Erythroblast (primary cell): Measurements from ENCODE around the gene MARK1.

Experiments
- DNase-seq, 2 experiments: peaks; one replicate each; lab custom pipeline; 2025; lab: John Stamatoyannopoulos, UW
- GATA1 ChIP-seq: IDR thresholded peaks from 2 replicates; pipeline ENCODE4 v1.6.1; 2011; ENCODE audit warnings: low read depth, mild to moderate bottlenecking, control low read depth, low read length, moderate library complexity
- POLR2A ChIP-seq: IDR thresholded peaks from 2 replicates; pipeline ENCODE4 v1.6.1; 2011; ENCODE audit warnings: mild to moderate bottlenecking, low read length

The MARK1 gene

DNA sequence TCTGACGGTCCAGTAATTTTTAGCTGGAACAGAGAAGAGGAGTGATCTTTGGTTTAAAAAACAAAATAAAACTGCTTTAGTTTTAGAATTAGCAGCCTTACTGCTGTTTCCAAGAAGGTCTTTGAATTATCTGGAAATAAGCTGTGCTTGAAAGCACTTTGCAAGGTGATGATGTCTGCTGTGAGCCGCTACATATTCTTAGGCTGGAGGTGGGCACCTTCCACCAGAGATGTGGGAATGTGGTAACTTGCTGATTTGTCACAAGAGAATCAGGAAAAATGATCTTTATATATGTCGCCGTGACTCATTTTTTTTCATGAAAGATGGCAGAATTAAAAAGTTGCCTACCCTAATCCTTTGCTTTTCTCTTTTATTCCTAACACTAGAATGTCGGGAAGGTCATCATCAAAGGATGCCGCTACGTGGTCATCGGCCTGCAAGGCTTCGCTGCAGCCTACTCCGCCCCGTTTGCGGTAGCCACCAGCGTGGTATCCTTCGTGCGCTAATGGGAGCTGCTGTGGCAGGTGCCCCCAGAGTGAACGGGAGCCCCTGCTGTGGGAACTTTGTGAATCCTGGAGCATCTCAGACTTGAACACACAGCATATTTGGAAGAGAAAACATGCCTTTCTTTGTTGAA is 168.4 kb downstream of the MARK1 start:
- TF ChIP-seq GATA1: no peak
- TF ChIP-seq POLR2A: no peak
- no peak for DNase-seq

DNA sequence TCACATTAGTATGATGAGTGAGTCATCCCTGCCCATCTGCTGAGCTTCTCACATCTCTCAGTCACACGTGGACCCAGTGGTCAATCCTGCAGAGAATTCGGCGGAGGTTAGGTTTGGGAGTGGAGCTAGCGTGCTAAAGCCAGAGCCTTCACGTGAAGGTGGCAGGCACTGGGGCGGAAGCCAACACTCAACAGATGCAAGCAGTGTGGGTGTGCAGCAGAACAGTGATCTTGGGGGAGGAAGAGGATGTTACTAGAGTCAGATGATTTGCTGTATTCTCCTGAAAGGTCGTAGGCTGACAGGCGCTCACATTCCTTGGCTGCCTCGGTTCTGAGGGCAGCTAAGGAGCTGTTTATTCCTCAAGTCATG is 168.9 kb downstream of the MARK1 start:
- DNase-seq: no peak
- TF ChIP-seq GATA1 (no peak), POLR2A (no peak)

DNA sequence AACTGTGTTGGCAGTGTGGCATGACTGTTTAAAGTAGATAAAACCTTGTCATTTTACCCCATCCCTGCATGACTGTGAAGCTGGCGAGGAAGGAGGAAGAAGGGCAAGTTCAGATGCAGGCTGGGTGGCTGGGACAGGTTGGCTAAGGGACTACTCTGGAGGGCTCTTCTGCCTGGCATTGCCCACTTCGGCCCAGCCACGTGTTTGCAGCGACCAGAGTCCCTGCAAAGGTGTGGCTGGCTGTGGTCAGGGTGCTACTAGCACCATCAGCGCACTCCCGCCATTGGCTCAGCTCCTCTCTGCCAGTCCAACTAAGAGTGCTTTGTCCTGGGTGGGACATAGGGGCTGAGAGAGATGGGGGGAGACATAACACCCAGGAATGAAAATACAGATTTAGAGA is 169.4 kb downstream of the MARK1 start:
- no peak for DNase-seq
- TF ChIP-seq POLR2A (no peak), GATA1 (no peak)

GRCh38 chr1:220698607-220699016 is 170.7 kb downstream of the MARK1 start:
- TF ChIP-seq POLR2A: no peak
- no peak for TF ChIP-seq GATA1
- DNase-seq: no peak

DNA sequence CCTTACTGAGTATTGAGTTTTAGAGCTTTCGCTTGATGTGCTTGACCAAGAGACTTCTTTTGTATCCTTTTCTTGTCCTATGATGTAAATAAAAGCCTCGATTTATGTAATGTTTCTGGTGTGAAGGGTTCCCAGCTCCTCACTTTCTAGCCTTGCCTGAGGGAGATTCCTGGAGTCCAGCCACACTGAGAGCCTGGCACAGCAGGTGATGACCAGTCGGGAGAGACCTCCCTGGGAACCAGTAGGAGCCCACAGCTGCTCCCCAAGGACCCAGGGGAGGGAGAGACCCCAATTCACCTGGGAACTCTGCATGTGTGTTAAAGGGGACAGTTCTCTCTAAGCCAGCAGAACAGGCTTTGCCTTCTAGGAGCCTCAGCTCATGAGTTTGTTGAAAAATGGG is 171.1 kb downstream of the MARK1 start:
- TF ChIP-seq GATA1 (no peak), POLR2A (no peak)
- DNase-seq: no peak

DNA sequence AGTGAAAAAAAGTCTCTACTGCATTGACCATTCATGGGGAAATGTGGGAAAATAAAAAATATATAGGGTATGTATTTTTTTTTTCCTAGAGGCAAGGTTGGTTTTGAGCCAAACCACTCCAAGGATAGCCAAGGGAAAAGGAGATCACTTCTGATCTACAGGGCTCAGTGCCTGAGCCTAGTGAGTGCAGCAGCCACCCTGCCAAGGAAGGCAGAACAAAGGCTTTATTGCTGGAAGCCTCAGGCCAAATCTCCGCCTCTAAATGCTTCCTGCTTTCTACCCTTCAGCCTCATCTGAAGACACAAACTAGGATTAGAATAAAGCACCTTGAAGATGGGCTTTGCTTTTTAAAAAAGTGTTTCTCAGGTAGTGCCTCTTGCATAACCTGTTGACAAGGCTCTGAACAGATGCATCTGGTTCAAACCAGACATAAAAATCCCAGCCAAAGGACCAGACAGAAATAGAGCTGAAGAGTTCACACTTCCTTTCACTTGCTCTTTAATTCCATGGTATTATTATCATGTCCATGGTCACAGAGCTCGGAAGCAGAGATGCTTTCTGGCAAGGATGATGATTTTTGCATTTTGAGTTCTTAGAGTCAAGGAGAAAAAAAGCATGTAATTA is 172.7 kb downstream of the MARK1 start:
- DNase-seq: no peak
- no peak for TF ChIP-seq POLR2A
- TF ChIP-seq GATA1: no peak

DNA sequence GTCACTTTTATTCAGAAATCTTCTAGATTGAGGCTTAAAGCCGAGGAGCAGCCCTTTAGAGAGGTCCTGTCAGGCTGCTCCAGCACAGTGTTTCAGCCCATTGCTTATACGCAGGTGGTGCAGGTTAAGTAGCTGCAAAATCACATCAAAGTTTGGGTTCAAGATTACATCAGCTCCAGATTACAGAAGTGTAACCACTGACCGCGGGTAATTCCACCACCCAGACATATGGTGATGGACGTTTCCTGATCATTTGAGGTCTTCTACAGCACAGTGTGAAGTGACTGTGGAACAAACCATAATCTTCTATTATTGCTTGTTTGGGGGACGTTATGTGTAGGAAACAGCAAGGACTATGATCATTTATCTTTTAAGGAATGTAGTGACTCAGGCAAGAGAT is 174.0 kb downstream of the MARK1 start:
- DNase-seq: no peak
- TF ChIP-seq POLR2A (no peak), GATA1 (no peak)

DNA sequence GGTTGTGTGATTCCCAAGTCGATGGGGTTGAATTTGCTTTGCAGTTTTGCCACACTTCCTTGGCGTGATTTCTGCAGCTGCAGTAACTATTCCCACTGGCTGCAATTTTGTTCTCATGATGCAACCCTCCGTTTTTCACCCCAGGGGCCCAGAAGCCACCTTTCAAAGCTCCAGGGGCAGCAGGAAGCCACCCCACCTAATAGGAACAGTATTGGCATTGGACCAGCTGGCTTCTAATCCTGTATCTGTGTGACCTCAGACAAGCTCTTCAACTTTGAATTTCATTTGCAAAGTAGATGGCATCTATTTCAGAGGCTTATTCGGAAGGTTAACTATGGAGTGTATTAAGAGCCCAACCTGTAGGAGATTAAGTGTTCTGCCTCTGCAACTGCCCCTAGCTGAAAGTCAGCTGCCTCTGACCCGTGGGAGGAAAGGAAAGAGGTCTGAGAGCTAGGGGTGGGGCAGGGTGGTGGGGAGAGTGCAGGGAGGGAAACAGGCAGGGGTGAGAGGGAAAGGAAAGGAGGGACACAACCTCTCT is 174.9 kb downstream of the MARK1 start:
- DNase-seq: no peak
- TF ChIP-seq POLR2A: no peak
- no peak for TF ChIP-seq GATA1

GRCh38 chr1:220703305-220703704 is 175.4 kb downstream of the MARK1 start:
- TF ChIP-seq GATA1: no peak
- no peak for TF ChIP-seq POLR2A
- no peak for DNase-seq

- no peak for DNase-seq
- TF ChIP-seq POLR2A: no peak
- no peak for TF ChIP-seq GATA1
Observed at GRCh38 chr1:220705782-220706181, 177.8 kb downstream of the MARK1 start.

DNA sequence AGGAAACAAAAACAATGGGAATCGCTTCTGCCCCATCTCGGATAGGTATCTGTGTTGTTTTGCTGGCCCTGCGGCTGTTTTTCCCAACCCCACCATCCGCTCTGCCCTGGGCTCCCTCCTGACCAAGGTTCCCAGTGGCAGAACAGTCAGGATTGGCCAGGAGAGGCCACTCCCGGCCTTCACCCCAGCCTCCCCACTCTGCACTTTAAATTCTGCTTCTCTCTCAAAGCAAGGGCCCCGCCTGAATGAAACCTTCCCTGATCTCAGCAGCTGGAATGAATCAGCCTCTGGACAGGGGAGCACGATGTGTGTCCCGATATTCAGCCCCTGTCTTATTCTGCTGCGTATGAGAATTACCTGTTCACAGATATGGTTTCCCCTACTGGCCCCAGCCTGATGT is 178.5 kb downstream of the MARK1 start:
- no peak for TF ChIP-seq POLR2A
- no peak for TF ChIP-seq GATA1
- DNase-seq: no peak

- DNase-seq: no peak
- TF ChIP-seq GATA1 (no peak), POLR2A (no peak)
Observed at GRCh38 chr1:220707160-220707559, 179.2 kb downstream of the MARK1 start.

GRCh38 chr1:220708244-220708643 is 180.3 kb downstream of the MARK1 start:
- no peak for DNase-seq
- TF ChIP-seq GATA1 (no peak), POLR2A (no peak)

DNA sequence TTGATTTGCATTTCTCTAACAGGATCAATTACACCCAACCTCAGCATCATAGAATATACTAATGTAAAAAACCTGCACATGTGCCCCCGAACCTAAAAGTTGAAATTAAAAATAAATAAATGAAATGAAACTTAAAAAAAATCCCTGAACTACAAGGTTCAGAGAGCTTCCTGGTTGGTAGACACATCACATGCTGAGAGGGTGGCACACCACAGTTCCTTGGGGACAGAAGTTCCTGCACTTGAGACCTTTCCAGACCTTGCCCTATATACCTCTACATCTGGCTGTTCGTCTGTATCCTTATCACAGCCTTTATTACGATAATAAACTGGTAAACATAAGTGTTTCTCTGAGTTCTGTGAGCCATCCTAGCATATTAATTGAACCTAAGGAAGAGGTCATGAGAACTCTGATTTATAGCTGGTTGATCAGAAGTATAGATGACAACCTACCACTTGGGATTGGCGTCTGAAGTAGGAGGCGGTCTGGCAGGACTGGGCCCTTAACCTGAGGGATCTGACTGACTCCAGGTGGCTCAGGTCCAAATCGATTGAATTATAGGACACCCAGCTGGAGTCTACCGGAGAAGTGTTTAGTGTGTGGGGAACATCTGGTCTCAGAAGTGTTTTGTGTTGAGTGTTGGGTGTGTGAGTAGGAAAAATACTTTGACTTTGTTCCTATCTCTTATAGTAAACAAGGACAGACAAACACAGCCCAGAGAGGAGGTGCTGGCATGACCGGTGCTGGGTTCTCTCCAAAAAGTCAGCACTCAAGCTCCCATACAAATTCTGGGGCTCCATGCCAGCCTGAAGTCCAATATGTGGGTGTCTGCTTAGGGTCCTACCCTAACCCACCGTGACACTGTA is 181.2 kb downstream of the MARK1 start:
- DNase-seq: no peak
- TF ChIP-seq POLR2A (no peak), GATA1 (no peak)

DNA sequence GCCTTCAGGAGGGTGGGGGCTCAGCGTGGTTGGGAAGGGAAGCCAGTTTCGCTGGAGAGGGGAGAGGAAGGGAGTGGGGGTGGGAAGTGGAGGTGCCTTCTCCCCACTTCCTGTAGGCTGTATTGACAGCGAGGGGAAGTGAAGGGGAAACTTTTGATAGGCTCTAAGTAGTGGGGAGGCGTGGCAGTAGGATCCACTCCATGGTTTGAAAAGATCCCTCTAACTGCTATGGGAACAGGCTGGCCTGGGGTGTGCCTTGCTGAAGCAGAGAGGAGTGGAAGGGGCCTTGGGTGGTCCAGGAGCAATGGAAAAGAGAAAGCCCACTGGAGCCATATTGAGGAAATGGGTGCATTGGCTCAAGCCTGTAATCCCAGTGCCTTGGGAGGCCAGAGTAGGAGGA is 182.4 kb downstream of the MARK1 start:
- DNase-seq: no peak
- TF ChIP-seq POLR2A: no peak
- no peak for TF ChIP-seq GATA1
